ENCODE results near the gene PPP1R1B.
A peak's percentile ranks its signal among the peaks of the same experiment; 100 is the strongest.

Gene PPP1R1B

DNA sequence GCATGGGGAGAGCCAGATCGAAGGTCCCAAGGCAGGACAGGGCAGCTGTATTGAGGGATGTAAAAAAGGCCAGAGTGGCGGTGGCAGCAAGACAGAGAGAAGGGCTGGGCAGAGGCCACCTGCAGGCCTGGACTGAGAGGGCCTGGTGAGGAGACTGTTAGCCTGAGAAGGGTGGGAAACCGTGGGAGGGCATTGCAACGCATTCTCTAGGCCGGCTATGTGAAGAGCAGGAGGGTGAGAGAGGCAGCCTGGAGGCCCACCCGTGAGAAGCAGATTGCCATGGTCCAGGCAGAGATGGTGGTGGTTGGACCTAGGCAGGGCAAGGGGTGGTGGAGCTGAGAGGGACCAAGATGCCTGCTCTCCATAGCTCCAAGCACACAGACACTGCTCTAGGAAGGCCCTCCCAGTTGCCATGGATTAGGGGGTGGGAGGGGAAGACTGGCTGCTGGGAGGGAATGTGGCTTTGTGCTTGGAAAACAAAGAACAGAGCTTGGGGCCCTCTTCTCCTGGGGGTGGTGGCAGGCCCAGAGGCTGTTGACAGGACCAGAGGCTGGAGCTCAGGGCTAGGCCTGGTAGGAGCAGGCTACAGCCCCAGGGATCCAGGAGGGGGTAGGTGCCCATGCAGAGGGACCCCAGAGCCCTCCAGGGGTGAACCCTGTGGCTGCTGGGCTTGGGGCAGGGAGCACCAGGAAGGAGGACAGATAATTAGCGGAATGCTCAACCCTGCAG lies 26.0 kb downstream of the PPP1R1B start:
- peaks cover 4 to 16% of the 10 kb centered on the region in 2 donors for H3K36me3 ChIP-seq (ENCODE audit: control insufficient read depth in 1 of 2, insufficient read depth in 2 of 2, low read length in 2 of 2)
- peak overlapping the region in 1 of 2 donors; percentile 32 for H3K4me3 ChIP-seq (ENCODE audit: low read depth in 1 of 2, low read length in 2 of 2)
- H3K9me3 ChIP-seq (ENCODE audit: control insufficient read depth in 1 of 2, low read length in 2 of 2): no peaks in the 10 kb centered on the region
- no peak overlapping the region for H3K27ac ChIP-seq (ENCODE audit: low read length)
- peaks cover 0 to 20% of the 10 kb centered on the region in 2 donors for H3K4me1 ChIP-seq (ENCODE audit: control insufficient read depth in 1 of 2, insufficient read depth in 2 of 2, low read length in 2 of 2)
- no peaks in the 10 kb centered on the region for H3K27me3 ChIP-seq (ENCODE audit: low read depth, low read length)

DNA sequence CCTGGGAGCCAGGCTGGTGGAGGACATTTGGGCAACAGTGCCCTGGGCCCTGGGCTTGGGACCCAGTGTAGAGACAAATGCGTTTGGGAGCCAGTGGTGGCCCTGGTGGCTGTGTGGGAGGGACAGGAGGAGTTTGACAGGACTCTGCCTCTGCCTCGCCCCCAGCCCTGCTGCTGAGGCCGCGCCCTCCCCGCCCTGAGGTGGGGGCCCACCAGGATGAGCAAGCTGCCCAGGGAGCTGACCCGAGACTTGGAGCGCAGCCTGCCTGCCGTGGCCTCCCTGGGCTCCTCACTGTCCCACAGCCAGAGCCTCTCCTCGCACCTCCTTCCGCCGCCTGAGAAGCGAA lies 26.5 kb downstream of the PPP1R1B start:
- Histone ChIP-seq H3K27ac (ENCODE audit: low read length) (no peak overlapping the region), H3K27me3 (ENCODE audit: low read depth, low read length) (no peaks in the 10 kb centered on the region), H3K9me3 (ENCODE audit: control insufficient read depth in 1 of 2, low read length in 2 of 2) (no peaks in the 10 kb centered on the region), H3K4me1 (ENCODE audit: control insufficient read depth in 1 of 2, insufficient read depth in 2 of 2, low read length in 2 of 2) (peaks cover 0 to 20% of the 10 kb centered on the region in 2 donors), H3K4me3 (ENCODE audit: low read depth in 1 of 2, low read length in 2 of 2) (peak overlapping the region in 1 of 2 donors; percentile 32), H3K36me3 (ENCODE audit: control insufficient read depth in 1 of 2, insufficient read depth in 2 of 2, low read length in 2 of 2) (peaks cover 9 to 19% of the 10 kb centered on the region in 2 donors)

DNA sequence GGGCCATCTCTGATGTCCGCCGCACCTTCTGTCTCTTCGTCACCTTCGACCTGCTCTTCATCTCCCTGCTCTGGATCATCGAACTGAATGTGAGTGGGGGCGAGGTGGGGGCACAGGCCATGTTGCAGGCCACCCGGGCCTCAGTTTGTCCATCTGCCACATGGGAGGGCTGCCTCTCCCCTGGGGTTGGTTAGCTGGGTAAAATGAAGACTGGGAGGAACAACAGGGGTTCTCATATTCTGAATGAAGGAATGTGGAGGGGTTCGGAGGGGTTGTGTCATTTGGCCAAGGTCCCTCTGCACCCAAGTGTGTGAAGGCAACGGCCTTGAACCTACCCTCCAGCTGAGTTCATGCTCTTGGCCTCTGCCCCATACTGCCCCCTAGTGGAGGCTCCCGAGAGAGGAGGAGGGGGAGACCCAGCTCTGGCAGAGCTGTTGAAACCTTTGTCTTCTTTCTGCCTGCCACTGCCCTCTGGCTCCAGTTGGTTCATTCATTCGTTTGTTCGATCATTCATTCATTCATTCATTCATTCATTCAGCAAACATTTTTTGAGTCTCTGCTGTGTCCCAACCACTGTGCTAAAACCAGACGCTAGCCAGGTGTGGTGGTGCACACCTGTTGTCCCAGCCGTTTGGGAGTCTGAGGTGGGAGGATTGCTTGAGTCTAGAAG lies 27.0 kb downstream of the PPP1R1B start:
- peaks cover 0 to 24% of the 10 kb centered on the region in 2 donors for H3K4me1 ChIP-seq (ENCODE audit: control insufficient read depth in 1 of 2, insufficient read depth in 2 of 2, low read length in 2 of 2)
- peaks cover 12 to 24% of the 10 kb centered on the region in 2 donors for H3K36me3 ChIP-seq (ENCODE audit: control insufficient read depth in 1 of 2, insufficient read depth in 2 of 2, low read length in 2 of 2)
- H3K27me3 ChIP-seq (ENCODE audit: low read depth, low read length): no peaks in the 10 kb centered on the region
- H3K9me3 ChIP-seq (ENCODE audit: control insufficient read depth in 1 of 2, low read length in 2 of 2): no peaks in the 10 kb centered on the region
- H3K4me3 ChIP-seq (ENCODE audit: low read depth in 1 of 2, low read length in 2 of 2): no peak overlapping the region
- H3K27ac ChIP-seq (ENCODE audit: low read length): no peak overlapping the region

GRCh38 chr17:39655105-39655504 lies 28.4 kb downstream of the PPP1R1B start:
- Histone ChIP-seq H3K36me3 (ENCODE audit: control insufficient read depth in 1 of 2, insufficient read depth in 2 of 2, low read length in 2 of 2) (peaks cover 14 to 36% of the 10 kb centered on the region in 2 donors), H3K4me1 (ENCODE audit: control insufficient read depth in 1 of 2, insufficient read depth in 2 of 2, low read length in 2 of 2) (peaks cover 0 to 27% of the 10 kb centered on the region in 2 donors), H3K27ac (ENCODE audit: low read length) (no peak overlapping the region), H3K9me3 (ENCODE audit: control insufficient read depth in 1 of 2, low read length in 2 of 2) (no peaks in the 10 kb centered on the region), H3K4me3 (ENCODE audit: low read depth in 1 of 2, low read length in 2 of 2) (no peak overlapping the region), H3K27me3 (ENCODE audit: low read depth, low read length) (no peaks in the 10 kb centered on the region)

- no peaks in the 10 kb centered on the region for H3K9me3 ChIP-seq (ENCODE audit: control insufficient read depth in 1 of 2, low read length in 2 of 2)
- no peaks in the 10 kb centered on the region for H3K27me3 ChIP-seq (ENCODE audit: low read depth, low read length)
- peaks cover 24 to 64% of the 10 kb centered on the region in 2 donors for H3K36me3 ChIP-seq (ENCODE audit: control insufficient read depth in 1 of 2, insufficient read depth in 2 of 2, low read length in 2 of 2)
- H3K27ac ChIP-seq (ENCODE audit: low read length): no peak overlapping the region
- H3K4me3 ChIP-seq (ENCODE audit: low read depth in 1 of 2, low read length in 2 of 2): no peak overlapping the region
- H3K4me1 ChIP-seq (ENCODE audit: control insufficient read depth in 1 of 2, insufficient read depth in 2 of 2, low read length in 2 of 2): peaks cover 0 to 27% of the 10 kb centered on the region in 2 donors
Measured at GRCh38 chr17:39658346-39658745, 31.6 kb downstream of the PPP1R1B start.

DNA sequence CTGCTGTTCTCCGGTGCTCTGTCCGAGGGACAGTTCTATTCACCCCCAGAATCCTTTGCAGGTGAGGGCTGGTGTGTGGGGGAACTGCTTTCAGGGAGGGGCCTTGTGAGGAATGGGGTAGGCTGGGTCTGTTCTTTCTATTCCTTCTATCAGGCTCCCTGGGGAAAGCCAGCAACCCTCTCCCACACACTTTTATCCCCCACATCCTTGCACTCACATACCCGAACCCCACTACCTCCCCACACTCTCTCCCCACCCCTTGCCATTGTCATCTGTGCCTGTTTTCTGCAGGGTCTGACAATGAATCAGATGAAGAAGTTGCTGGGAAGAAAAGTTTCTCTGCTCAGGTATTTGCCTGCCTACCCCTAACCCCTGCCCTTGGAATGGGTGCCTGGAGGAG lies 32.0 kb downstream of the PPP1R1B start:
- Histone ChIP-seq H3K4me1 (ENCODE audit: control insufficient read depth in 1 of 2, insufficient read depth in 2 of 2, low read length in 2 of 2) (peaks cover 0 to 23% of the 10 kb centered on the region in 2 donors), H3K27me3 (ENCODE audit: low read depth, low read length) (no peaks in the 10 kb centered on the region), H3K36me3 (ENCODE audit: control insufficient read depth in 1 of 2, insufficient read depth in 2 of 2, low read length in 2 of 2) (peaks cover 24 to 64% of the 10 kb centered on the region in 2 donors), H3K9me3 (ENCODE audit: control insufficient read depth in 1 of 2, low read length in 2 of 2) (no peaks in the 10 kb centered on the region), H3K4me3 (ENCODE audit: low read depth in 1 of 2, low read length in 2 of 2) (no peak overlapping the region), H3K27ac (ENCODE audit: low read length) (no peak overlapping the region)

- Histone ChIP-seq H3K4me1 (ENCODE audit: control insufficient read depth in 1 of 2, insufficient read depth in 2 of 2, low read length in 2 of 2) (peaks cover 0 to 21% of the 10 kb centered on the region in 2 donors), H3K36me3 (ENCODE audit: control insufficient read depth in 1 of 2, insufficient read depth in 2 of 2, low read length in 2 of 2) (peaks cover 24 to 60% of the 10 kb centered on the region in 2 donors), H3K27ac (ENCODE audit: low read length) (no peak overlapping the region), H3K27me3 (ENCODE audit: low read depth, low read length) (no peaks in the 10 kb centered on the region), H3K9me3 (ENCODE audit: control insufficient read depth in 1 of 2, low read length in 2 of 2) (no peaks in the 10 kb centered on the region), H3K4me3 (ENCODE audit: low read depth in 1 of 2, low read length in 2 of 2) (no peak overlapping the region)
Measured at GRCh38 chr17:39659279-39660010, 32.7 kb downstream of the PPP1R1B start.

DNA sequence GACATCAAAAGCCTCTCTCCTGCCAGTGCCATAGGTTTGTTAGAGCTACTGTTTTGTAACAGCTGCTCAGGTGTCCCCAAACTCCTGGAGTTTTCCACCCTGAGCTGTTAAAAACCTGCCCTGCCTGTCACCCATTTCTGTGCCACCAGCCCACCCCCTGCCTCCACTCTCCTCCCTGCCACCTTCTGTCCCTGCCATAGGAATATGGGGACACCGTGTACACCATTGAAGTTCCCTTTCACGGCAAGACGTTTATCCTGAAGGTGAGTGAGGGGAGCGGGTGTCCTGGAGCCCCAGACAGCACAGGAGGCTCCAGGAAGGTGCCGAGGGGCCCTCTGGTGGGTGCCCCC lies 33.2 kb downstream of the PPP1R1B start:
- H3K9me3 ChIP-seq (ENCODE audit: control insufficient read depth in 1 of 2, low read length in 2 of 2): no peaks in the 10 kb centered on the region
- peaks cover 0 to 21% of the 10 kb centered on the region in 2 donors for H3K4me1 ChIP-seq (ENCODE audit: control insufficient read depth in 1 of 2, insufficient read depth in 2 of 2, low read length in 2 of 2)
- no peak overlapping the region for H3K4me3 ChIP-seq (ENCODE audit: low read depth in 1 of 2, low read length in 2 of 2)
- no peak overlapping the region for H3K27ac ChIP-seq (ENCODE audit: low read length)
- peaks cover 24 to 56% of the 10 kb centered on the region in 2 donors for H3K36me3 ChIP-seq (ENCODE audit: control insufficient read depth in 1 of 2, insufficient read depth in 2 of 2, low read length in 2 of 2)
- H3K27me3 ChIP-seq (ENCODE audit: low read depth, low read length): no peaks in the 10 kb centered on the region

DNA sequence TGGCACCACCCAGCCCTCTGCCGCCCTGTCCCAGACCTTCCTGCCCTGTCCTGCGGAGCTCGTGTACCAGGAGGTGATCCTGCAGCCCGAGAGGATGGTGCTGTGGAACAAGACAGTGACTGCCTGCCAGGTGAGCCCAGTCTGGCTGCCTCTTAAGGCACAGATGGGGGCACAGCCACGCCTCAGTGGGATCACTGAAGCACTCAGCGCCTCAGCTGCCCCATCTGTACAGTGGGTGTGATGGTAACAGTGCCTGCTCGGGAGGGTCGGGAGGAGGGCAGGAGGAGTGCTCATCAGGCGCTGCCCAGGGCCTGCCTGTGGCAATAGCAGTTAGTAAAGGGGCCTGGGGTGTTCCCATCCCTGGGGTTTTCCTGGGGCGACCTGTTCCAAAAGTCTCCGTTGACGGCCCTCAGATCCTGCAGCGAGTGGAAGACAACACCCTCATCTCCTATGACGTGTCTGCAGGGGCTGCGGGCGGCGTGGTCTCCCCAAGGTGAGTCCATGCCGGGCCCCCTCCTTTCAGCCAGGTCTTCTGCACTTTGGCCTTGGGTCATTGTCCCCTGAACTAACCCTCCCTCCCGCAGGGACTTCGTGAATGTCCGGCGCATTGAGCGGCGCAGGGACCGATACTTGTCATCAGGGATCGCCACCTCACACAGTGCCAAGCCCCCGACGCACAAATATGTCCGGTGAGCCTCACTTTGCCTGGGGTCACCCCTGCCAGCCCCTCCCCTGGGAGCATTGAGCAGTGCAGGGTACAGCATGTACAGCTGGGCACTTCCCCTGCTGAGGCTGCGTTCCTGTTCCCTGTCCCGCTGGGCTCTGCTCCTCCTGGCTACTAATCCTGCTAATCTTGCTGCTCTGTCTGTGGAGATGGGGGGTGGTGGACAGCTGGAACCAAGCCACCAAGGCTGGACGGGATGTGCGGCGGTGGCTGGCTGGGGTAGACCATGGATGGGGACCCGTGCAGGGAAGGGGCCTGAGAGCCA lies 33.9 kb downstream of the PPP1R1B start:
- Histone ChIP-seq H3K4me3 (ENCODE audit: low read depth in 1 of 2, low read length in 2 of 2) (no peak overlapping the region), H3K27me3 (ENCODE audit: low read depth, low read length) (no peaks in the 10 kb centered on the region), H3K4me1 (ENCODE audit: control insufficient read depth in 1 of 2, insufficient read depth in 2 of 2, low read length in 2 of 2) (peaks cover 0 to 21% of the 10 kb centered on the region in 2 donors), H3K27ac (ENCODE audit: low read length) (no peak overlapping the region), H3K9me3 (ENCODE audit: control insufficient read depth in 1 of 2, low read length in 2 of 2) (no peaks in the 10 kb centered on the region), H3K36me3 (ENCODE audit: control insufficient read depth in 1 of 2, insufficient read depth in 2 of 2, low read length in 2 of 2) (peaks cover 24 to 56% of the 10 kb centered on the region in 2 donors)

- Histone ChIP-seq H3K36me3 (ENCODE audit: control insufficient read depth in 1 of 2, insufficient read depth in 2 of 2, low read length in 2 of 2) (peaks cover 24 to 50% of the 10 kb centered on the region in 2 donors), H3K27ac (ENCODE audit: low read length) (no peak overlapping the region)
Measured at GRCh38 chr17:39661744-39662541, 35.2 kb downstream of the PPP1R1B start.

More at GRCh38 chr17:39661744-39662541, 35.2 kb downstream of the PPP1R1B start:
- Histone ChIP-seq H3K27me3 (ENCODE audit: low read depth, low read length) (peaks cover 11% of the 10 kb centered on the region), H3K4me1 (ENCODE audit: control insufficient read depth in 1 of 2, insufficient read depth in 2 of 2, low read length in 2 of 2) (peaks cover 0 to 23% of the 10 kb centered on the region in 2 donors), H3K9me3 (ENCODE audit: control insufficient read depth in 1 of 2, low read length in 2 of 2) (no peaks in the 10 kb centered on the region), H3K4me3 (ENCODE audit: low read depth in 1 of 2, low read length in 2 of 2) (no peak overlapping the region)

Measured in muscle layer of duodenum (tissue), 2 donors.